ENCODE data around the gene PLAAT1.

GRCh38 chr3:193295985-193296384 lies 55.0 kb downstream of the PLAAT1 start:
- no peak for TF ChIP-seq CTCF (IDR thresholded peaks at IDR 0.05; ENCODE audit: poor library complexity)
- TF ChIP-seq EZH2 (IDR thresholded peaks at IDR 0.05; ENCODE audit: borderline replicate concordance): no peak

All from hepatocyte (in vitro differentiated cells).